NK-92 (cell line): Measurements from ENCODE around the gene ASTN2.

Experiments used
- DNase-seq: peaks from one replicate; lab custom pipeline; 2025; ENCODE audit not compliant: unreplicated experiment; lab: John Stamatoyannopoulos, UW

The ASTN2 gene

GRCh38 chr9:117365438-117365837, 49.4 kb downstream of the ASTN2 start:
- DNase-seq = no peak

DNA sequence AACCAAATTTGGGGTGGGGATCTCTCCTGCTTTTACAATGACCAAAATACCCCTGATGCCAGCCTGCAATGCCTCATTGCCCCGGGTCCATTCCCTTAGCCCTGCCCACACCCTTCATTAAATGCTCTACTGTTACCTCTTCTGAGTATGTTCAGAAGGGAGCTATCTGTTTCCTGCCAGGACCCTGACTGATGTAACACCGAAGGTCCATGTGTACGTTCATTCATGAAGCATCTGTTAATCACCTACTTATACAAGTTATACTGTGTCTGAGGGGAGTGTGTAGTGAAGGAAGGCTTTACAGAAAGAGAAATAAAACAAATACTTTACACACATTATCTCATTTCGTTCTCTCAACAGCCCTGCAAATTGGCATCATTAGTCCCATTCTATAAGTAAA, 51.9 kb downstream of the ASTN2 start:
- DNase-seq = no peak

- no peak for DNase-seq
Measured at GRCh38 chr9:117359910-117360309, 54.9 kb downstream of the ASTN2 start.

DNA sequence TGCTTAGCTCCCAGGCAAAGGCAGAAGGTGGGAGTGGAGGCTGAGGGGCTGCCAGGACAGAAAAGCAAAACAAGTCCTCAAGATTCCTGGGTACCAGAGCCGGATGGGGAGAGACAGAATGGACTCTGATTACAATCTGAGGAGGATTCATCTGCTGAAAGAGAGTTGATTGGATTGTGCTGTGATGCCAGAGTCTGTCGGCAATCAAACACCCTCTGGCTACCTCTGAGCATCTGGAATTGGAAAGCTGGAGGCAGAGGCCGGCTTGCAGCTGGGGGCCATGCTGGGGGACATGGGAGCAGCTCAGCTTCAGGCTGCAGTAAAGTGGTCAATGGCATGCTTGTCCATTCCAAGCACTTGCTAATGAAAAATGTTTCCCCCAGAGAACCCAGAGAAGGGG, 59.3 kb downstream of the ASTN2 start:
- no peak for DNase-seq

DNA sequence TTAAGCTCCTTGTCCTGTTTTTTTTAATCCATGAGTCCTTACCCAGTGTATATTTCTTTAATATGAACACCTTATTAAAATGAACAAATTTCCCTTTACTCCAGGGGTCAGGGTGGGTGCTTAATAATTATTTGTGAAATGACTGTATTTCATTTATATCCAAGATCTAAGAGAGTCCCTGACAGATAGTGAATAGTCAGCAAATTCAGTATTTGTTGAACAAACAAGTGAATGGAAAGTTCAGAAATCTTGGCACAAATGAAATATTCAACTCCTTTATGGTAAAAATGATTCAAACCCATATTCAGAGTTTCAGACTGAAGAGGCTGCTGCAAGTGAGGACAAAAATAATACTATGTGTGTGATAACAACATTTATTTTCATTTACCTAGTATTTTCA, 59.9 kb downstream of the ASTN2 start:
- DNase-seq = no peak

- DNase-seq = no peak
Measured at GRCh38 chr9:117354244-117354847, 60.5 kb downstream of the ASTN2 start.

GRCh38 chr9:117344892-117345660, 69.8 kb downstream of the ASTN2 start:
- no peak for DNase-seq

DNA sequence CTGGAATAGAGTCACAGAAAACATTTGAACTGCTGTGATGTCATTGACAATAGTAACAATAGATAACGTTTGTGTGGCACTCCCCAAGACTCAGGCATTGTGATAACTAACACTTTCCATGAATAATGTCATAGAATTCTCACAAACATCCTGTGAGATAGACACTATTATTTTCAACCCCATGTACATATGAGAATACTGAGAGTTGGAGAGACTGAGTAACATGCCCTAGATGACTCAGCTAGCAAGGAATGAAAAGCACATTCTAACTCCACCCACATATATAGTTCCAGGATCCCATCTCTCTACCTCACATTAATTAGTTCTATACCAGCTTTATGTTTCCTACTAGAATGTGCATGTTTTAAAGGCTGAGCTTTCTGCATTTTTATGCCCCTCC, 71.4 kb downstream of the ASTN2 start:
- no peak for DNase-seq

DNA sequence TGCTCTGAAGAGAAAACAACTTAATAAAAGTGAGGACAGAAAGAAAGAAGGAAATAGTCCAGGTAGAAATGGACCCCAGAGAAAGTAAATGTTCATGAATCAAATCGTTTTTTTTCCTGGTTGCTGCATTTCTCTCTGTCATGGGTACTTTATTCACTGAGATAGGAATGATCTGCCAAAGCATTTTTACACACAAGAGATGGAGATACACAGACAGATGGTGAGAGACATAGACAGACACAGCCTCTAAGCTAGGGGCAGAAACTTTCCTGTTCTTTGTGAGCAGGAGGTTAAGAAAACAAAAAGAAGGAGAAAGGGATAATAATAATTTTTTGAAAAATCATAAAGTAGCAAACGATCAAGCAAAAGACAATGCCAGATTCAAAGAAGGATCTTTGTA, 73.7 kb downstream of the ASTN2 start:
- DNase-seq = no peak

- DNase-seq = no peak
Measured at GRCh38 chr9:117340422-117340821, 74.4 kb downstream of the ASTN2 start.

DNA sequence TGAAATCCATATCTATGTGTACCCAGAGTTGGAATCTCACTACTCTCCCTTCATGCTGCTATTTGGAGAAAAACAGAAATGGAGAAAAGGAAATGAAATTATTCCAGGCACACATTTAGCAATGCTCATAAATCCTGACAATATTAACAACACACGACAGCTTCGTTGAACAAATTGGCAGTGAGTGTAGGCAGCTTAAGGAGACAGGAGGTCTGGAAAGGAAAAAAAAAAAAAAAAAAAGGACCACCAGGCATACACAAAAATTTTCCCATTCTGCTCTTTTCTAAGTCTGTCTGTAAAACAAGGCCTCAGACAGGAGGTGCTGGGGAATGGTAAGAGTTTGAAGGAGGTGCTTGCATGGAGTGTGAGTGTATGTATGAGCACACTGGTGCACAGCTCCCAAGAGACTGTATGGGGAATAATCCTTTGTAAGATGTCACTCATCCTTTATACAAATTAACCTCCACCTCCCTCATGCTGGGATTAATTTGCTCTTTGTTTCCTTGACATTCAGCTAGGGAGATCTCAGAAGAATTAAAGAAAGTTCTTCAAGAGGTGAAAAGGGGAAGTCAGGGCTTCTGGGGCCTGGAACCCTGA, 78.9 kb downstream of the ASTN2 start:
- no peak for DNase-seq

DNA sequence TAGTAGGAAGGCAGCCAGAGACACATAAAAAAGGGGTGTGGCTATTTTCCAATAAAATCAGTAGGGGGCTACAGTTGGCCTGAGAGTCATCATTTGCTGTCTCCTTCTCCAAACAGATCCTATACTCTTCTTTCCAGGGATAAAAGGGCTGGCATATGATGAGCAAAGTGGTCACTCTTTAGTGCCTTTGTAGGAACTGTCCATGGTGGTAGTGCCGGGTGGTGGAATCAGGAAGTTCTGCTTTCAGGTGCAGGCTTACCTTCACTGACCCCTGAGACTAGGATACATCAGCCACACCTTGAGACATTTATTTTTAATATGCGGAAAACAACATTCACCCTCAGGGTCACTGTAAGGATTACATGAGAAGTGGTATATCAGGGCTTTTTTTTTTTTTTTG, 80.8 kb downstream of the ASTN2 start:
- no peak for DNase-seq

- DNase-seq = no peak
Measured at GRCh38 chr9:117325831-117326230, 89.0 kb downstream of the ASTN2 start.

- no peak for DNase-seq
Measured at GRCh38 chr9:117325110-117325731, 89.6 kb downstream of the ASTN2 start.

DNA sequence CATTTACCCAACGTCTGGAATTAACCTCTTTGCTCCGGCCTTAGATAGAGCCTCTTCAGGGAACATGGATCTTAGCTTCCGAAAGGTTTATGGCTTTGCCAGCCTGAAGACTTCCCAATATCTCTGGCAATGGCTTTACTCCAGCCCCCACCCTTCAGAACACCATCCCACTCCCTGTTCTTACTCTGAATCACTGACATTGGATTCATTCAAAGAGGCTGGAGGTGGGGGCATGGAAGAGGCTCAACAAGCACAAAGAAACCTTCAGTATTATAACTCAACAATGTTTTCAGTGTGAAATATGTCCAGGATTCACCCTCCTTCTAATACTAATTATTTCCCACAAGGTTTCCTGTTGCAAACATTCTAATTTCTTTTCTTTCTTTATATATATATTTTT, 91.5 kb downstream of the ASTN2 start:
- no peak for DNase-seq

- no peak for DNase-seq
Measured at GRCh38 chr9:117317192-117317591, 97.7 kb downstream of the ASTN2 start.

- DNase-seq = no peak
Measured at GRCh38 chr9:117315236-117315635, 99.6 kb downstream of the ASTN2 start.

DNA sequence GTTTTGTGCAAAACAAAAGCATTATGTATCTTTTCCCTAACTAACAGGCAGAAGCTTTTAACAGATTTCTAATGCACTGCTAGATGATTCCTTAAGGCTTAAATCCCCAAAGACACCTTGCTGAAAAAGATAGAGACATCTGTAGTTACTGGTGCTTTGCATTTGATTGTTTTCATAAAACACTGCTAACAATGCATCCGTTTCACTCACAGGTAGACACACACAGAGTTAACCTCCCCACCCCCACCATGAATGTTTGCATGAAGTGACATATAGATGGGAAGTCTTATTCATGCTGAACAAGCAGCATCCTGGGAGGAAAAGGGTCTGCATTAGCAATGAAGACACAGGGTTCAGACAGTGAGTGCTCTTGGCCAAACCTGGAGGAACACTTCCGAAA, 100.9 kb downstream of the ASTN2 start:
- no peak for DNase-seq

DNA sequence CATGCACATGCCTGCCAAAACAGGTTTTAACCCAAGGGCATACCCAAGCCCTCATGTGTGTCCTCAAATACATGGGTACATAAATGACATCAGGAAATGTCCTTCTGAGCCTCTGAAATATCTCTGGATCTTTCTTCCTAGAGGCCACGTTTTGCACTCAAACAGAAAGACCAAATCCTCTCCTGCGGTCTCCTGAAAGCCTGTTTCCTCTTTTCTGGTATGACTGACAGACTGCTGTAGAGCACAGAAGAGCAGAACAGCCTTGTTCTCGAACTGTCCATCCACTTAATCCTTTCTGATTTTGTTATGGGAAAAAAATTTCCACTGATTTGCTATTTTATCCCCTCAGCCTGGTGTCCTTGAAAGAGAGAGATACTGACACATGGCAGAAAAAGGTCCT, 107.2 kb downstream of the ASTN2 start:
- DNase-seq = no peak

GRCh38 chr9:117306032-117306431, 108.8 kb downstream of the ASTN2 start:
- DNase-seq = no peak

- no peak for DNase-seq
Measured at GRCh38 chr9:117305454-117305853, 109.4 kb downstream of the ASTN2 start.

- DNase-seq = no peak
Measured at GRCh38 chr9:117304549-117304948, 110.3 kb downstream of the ASTN2 start.
